A549 (cell line): ENCODE data around the gene SNTB2. TPM values are rescaled to one million over a fixed set of nuclear protein-coding genes. Genes with fewer than 3 reads are reported as not detected.

Experiments used
- ATAC-seq, 2 experiments: fragments of 200-7000 bp in 1 of 2; fragments of >200 bp in 1 of 2; cut with Nextera tagmentation in 1 of 2; cut with Tn5 transposase in 1 of 2; 3 replicates each; pipeline versions ENCODE4 v1.8.0 to v1.9.1; 2018 to 2020; ENCODE audit warnings: mild to moderate bottlenecking in 1 of 2, moderate library complexity in 1 of 2
- CTCF ChIA-PET: fragments of 300-600 bp; sonication (Branson Sonifier 250); formaldehyde crosslinking; extraction: SDS; loops from one replicate; lab custom pipeline; 2021; ENCODE audit warnings: antibody characterized with exemption, inconsistent platforms; lab: Yijun Ruan, JAX
- POLR2A ChIA-PET: fragments of 350-600 bp; formaldehyde crosslinking; extraction: SDS; loops from one replicate; lab custom pipeline; 2021; ENCODE audit warnings: antibody characterized with exemption, inconsistent platforms; lab: Yijun Ruan, JAX
- DNase-seq, 2 experiments: peaks; one replicate each; pipeline versions ENCODE4 v3.0.0 to v3.0.0-alpha.2; 2011 to 2016; ENCODE audit warnings: low read depth in 1 of 2, low spot score in 1 of 2
- FAIRE-seq: peaks from 2 replicates; lab custom pipeline; 2011; peaks lifted over from hg19 to GRCh38; lab: Jason Lieb, UNC
- H3K27ac ChIP-seq, 2 experiments: fragments of >200 bp; sonication (Bioruptor Twin); formaldehyde crosslinking; 3 replicates each; pipeline ENCODE4 v1.5.1; 2016 to 2017
- H3K4me1 ChIP-seq: fragments of >200 bp; sonication (Bioruptor Twin); formaldehyde crosslinking; 3 replicates; pipeline ENCODE4 v1.6.1; 2016
- H3K4me2 ChIP-seq: fragments of >200 bp; sonication (Bioruptor Twin); formaldehyde crosslinking; 3 replicates; pipeline ENCODE4 v1.6.1; 2016
- H3K4me3 ChIP-seq: fragments of >200 bp; sonication (Bioruptor Twin); formaldehyde crosslinking; 3 replicates; pipeline ENCODE4 v1.5.1; 2016
- H3K9me3 ChIP-seq: fragments of >200 bp; sonication (Bioruptor Twin); formaldehyde crosslinking; 3 replicates; pipeline ENCODE4 v1.6.1; 2016
- CBX2 ChIP-seq: fragments of 200-600 bp; sonication (generic); IDR thresholded peaks from 2 replicates; pipeline ENCODE4 v1.6.1; 2016; ENCODE audit warnings: low read depth, mild to moderate bottlenecking, borderline replicate concordance
- CEBPB ChIP-seq, 2 experiments: fragments of >200 bp in 1 of 2; sonication (Bioruptor Twin) in 1 of 2; formaldehyde crosslinking in 1 of 2; IDR thresholded peaks; 2 replicates each; pipeline ENCODE4 v1.6.1; 2012 to 2016
- CHD4 ChIP-seq: fragments of 200-600 bp; sonication (generic); IDR thresholded peaks from 2 replicates; pipeline ENCODE4 v1.6.1; 2016; ENCODE audit warnings: antibody characterized with exemption, mild to moderate bottlenecking, borderline replicate concordance
- EHMT2 ChIP-seq: fragments of 200-600 bp; sonication (generic); IDR thresholded peaks from 2 replicates; pipeline ENCODE4 v1.6.1; 2016; ENCODE audit warnings: antibody characterized with exemption, low read depth, mild to moderate bottlenecking, moderate library complexity
- FOSL2 ChIP-seq, 2 experiments: fragments of 450-650 bp in 1 of 2; fragments of >200 bp in 1 of 2; sonication (Bioruptor Twin) in 1 of 2; formaldehyde crosslinking; IDR thresholded peaks; 2 replicates each; pipeline versions ENCODE4 v1.5.0 to v1.6.1; 2016 to 2020; ENCODE audit warnings: mild to moderate bottlenecking in 1 of 2, moderate library complexity in 1 of 2
- GATA3 ChIP-seq: IDR thresholded peaks from 2 replicates; pipeline ENCODE4 v1.6.1; 2012; ENCODE audit warnings: borderline replicate concordance
- HDAC2 ChIP-seq: fragments of 200-600 bp; sonication (generic); IDR thresholded peaks from 2 replicates; pipeline ENCODE4 v1.6.1; 2016
- MAFK ChIP-seq: fragments of 450-650 bp; IDR thresholded peaks from 2 replicates; pipeline ENCODE4 v1.6.1; 2014; ENCODE audit not compliant: partially characterized antibody
- MAX ChIP-seq: IDR thresholded peaks from 2 replicates; pipeline ENCODE4 v1.6.1; 2012
- MAZ ChIP-seq: fragments of 150-350 bp; IDR thresholded peaks from 2 replicates; pipeline ENCODE4 v1.6.1; 2014; ENCODE audit warnings: antibody characterized with exemption, low read depth, low read length, borderline replicate concordance
- POLR2A ChIP-seq: IDR thresholded peaks from 2 replicates; pipeline ENCODE4 v1.6.1; 2012; ENCODE audit warnings: mild to moderate bottlenecking, low read length
- POLR2AphosphoS2 ChIP-seq: conservative IDR thresholded peaks from 2 replicates; pipeline ENCODE4 v1.6.1; 2012; ENCODE audit warnings: low read length, improper control_type of control experiment, inconsistent platforms
- RCOR1 ChIP-seq: fragments of 150-350 bp; IDR thresholded peaks from 2 replicates; pipeline ENCODE4 v1.6.1; 2014; ENCODE audit warnings: antibody characterized with exemption, low read length, low read depth
- RNF2 ChIP-seq: fragments of 200-600 bp; sonication (generic); IDR thresholded peaks from 2 replicates; pipeline ENCODE4 v1.6.1; 2016; ENCODE audit warnings: low read depth, mild to moderate bottlenecking, antibody characterized with exemption, moderate library complexity, borderline replicate concordance
- USF2 ChIP-seq: fragments of 450-650 bp; IDR thresholded peaks from 2 replicates; pipeline ENCODE4 v1.6.1; 2014; ENCODE audit warnings: antibody characterized with exemption
- ZC3H11A ChIP-seq: fragments of 450-650 bp; IDR thresholded peaks from 2 replicates; pipeline ENCODE4 v1.6.1; 2014; ENCODE audit warnings: antibody characterized with exemption, mild to moderate bottlenecking
- WGBS: methylation state at CpG from one replicate; pipeline ENCODE4 v1.1.6; 2017; ENCODE audit errors: missing lambda C conversion rate; 5-methylcytosine and 5-hydroxymethylcytosine counted together
- polyA plus RNA-seq, 4 experiments: library from polyadenylated mRNA; depleted of rRNA in 3 of 4; stranded (reverse); fragments of >200 nt; fragmentation: RNase III in 1 of 4; extraction: RNeasy Plus Mini Kit Qiagen cat#74134 plus additional on column Dnase treatment in 1 of 4; gene quantifications; 2 replicates in 3 of 4; 3 replicates in 1 of 4; pipeline ENCODE4 v1.2.3, GENCODE V29; 2011 to 2017

Gene SNTB2
- polyA plus RNA-seq, 2 of the 4 experiments (the other 2 are of a cell fraction), result 7.8 to 20.8 TPM

GRCh38 chr16:69197573-69197972 lies 10.6 kb downstream of the SNTB2 start:
- POLR2A ChIA-PET, result no interaction called here
- Histone ChIP-seq H3K4me3 (no peak overlapping the region), H3K9me3 (no peaks in the 10 kb centered on the region), H3K4me1 (peaks cover 56% of the 10 kb centered on the region), H3K27ac (no peak overlapping the region), H3K4me2 (no peak overlapping the region)
- TF ChIP-seq RNF2 (no peak), HDAC2 (no peak), MAFK (no peak), CHD4 (no peak), MAZ (no peak), RCOR1 (no peak)
- ATAC-seq, result no peak
- no peak for DNase-seq
- CTCF ChIA-PET, result no interaction called here
- peak; percentile 39 for FAIRE-seq

GRCh38 chr16:69199382-69199781 lies 12.4 kb downstream of the SNTB2 start:
- peak in 1 of 2 experiments; percentile 23 for DNase-seq
- 67% methylated on average over 7 of the region's 7 CpGs for WGBS
- TF ChIP-seq POLR2A (no peak), FOSL2 (IDR thresholded peaks at IDR 0.05) (0 out of 2 replicates have a peak, but pooled peaks have one; percentile 18), FOSL2 (CRISPR knock-in tag; IDR thresholded peaks at IDR 0.05) (peak; percentile 49), CEBPB (IDR thresholded peaks at IDR 0.05) (peak; percentile 70 to 74; a peak in 3 of 4 replicates), CBX2 (no peak)
- peak; percentile 54 to 69; a peak in 4 of 6 replicates for ATAC-seq
- POLR2A ChIA-PET, result no interaction called here
- CTCF ChIA-PET, result interaction anchor here (0.7 to 1.8 kb wide), 3 partner anchors 14 to 88 kb away, joined by 3 to 6 read pairs (median 5); no protein-coding TSS in a partner anchor
- H3K9me3 ChIP-seq, result no peaks in the 10 kb centered on the region
- no peak for FAIRE-seq
- peak overlapping the region in 1 of 2 experiments; percentile 62; a peak in 2 of 6 replicates for H3K27ac ChIP-seq
- peaks cover 53% of the 10 kb centered on the region for H3K4me1 ChIP-seq
- H3K4me2 ChIP-seq, result peak overlapping the region; percentile 34
- no peak overlapping the region for H3K4me3 ChIP-seq

- 76% methylated on average over 2 of the region's 2 CpGs for WGBS
- CTCF ChIA-PET, result interaction anchor here (1.0 kb wide), 1 partner anchor 10 kb away, joined by 3 read pairs; no protein-coding TSS in a partner anchor
Observed at GRCh38 chr16:69201291-69201690, 14.3 kb downstream of the SNTB2 start.

GRCh38 chr16:69201787-69202186 lies 14.8 kb downstream of the SNTB2 start:
- ATAC-seq (no peak), FAIRE-seq (no peak), DNase-seq (no peak)
- TF ChIP-seq USF2, result no peak
- POLR2A ChIA-PET, result no interaction called here
- WGBS, result 42% methylated on average over 2 of the region's 2 CpGs
- no peak overlapping the region for H3K4me3 ChIP-seq
- H3K4me2 ChIP-seq, result no peak overlapping the region
- H3K4me1 ChIP-seq, result peaks cover 55% of the 10 kb centered on the region
- CTCF ChIA-PET, result interaction anchor here (1.0 kb wide), 1 partner anchor 11 kb away, joined by 3 read pairs; no protein-coding TSS in a partner anchor
- H3K9me3 ChIP-seq, result no peaks in the 10 kb centered on the region
- H3K27ac ChIP-seq, result peak overlapping the region in 1 of 2 experiments; percentile 32; a peak in 2 of 6 replicates

More at GRCh38 chr16:69201291-69201690, 14.3 kb downstream of the SNTB2 start:
- no peak for DNase-seq
- POLR2A ChIA-PET, result no interaction called here
- no peak overlapping the region for H3K4me3 ChIP-seq
- no peak overlapping the region for H3K4me2 ChIP-seq
- H3K27ac ChIP-seq, result no peak overlapping the region
- no peak for ATAC-seq
- no peak for FAIRE-seq
- TF ChIP-seq POLR2AphosphoS2 (no peak), MAFK (peak; percentile 78)
- peaks cover 55% of the 10 kb centered on the region for H3K4me1 ChIP-seq
- no peaks in the 10 kb centered on the region for H3K9me3 ChIP-seq

GRCh38 chr16:69204172-69204571 lies 17.2 kb downstream of the SNTB2 start:
- no peak for TF ChIP-seq ZC3H11A
- no peak for TF ChIP-seq MAX
- no peak for TF ChIP-seq EHMT2
- TF ChIP-seq CHD4, result no peak
- TF ChIP-seq RNF2, result no peak
- TF ChIP-seq GATA3, result no peak
- TF ChIP-seq HDAC2, result no peak
- H3K4me2 ChIP-seq, result peak overlapping the region; percentile 8; the same call in 1 of the 3 replicates
- ChIA-PET POLR2A (no interaction called here), CTCF (interaction anchor here (0.8 kb wide), 1 partner anchor 54 kb away, joined by 4 read pairs; no protein-coding TSS in a partner anchor)
- no peaks in the 10 kb centered on the region for H3K9me3 ChIP-seq
- FAIRE-seq (no peak), DNase-seq (no peak), ATAC-seq (no peak)
- H3K4me3 ChIP-seq, result no peak overlapping the region
- H3K27ac ChIP-seq, result peak overlapping the region in 1 of 2 experiments; percentile 3; a peak in 1 of 6 replicates
- peaks cover 41% of the 10 kb centered on the region for H3K4me1 ChIP-seq
